ENCODE results near the gene SLC35F1.

Gene SLC35F1

DNA sequence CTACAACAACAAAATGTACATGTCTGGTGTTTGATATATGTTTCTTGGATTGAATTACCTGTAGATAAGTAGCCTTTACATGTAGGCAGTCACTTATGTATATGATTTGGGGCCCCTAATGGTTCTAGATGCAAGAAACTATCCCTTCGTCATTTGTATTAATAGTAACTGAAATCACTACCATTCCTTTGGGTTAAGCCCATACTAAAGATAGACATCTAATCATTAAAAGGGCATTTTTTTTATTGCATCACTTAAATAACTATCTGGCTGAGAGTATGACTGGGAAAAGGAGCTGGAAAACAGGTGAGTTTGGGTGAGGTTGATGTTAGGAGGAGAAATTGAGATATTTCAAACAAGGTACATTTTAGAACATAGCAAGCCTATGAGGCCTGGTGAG is 427.6 kb downstream of the SLC35F1 start:
- TF ChIP-seq CTCF (conservative IDR thresholded peaks at IDR 0.05): no peak
- H3K27ac ChIP-seq: no peak overlapping the region

- no peak for TF ChIP-seq CTCF (conservative IDR thresholded peaks at IDR 0.05)
- no peak overlapping the region for H3K27ac ChIP-seq
Observed at GRCh38 chr6:118335325-118335816, 428.3 kb downstream of the SLC35F1 start.

- no peak overlapping the region for H3K27ac ChIP-seq
- no peak for TF ChIP-seq CTCF (conservative IDR thresholded peaks at IDR 0.05)
Observed at GRCh38 chr6:118344014-118344670, 437.1 kb downstream of the SLC35F1 start.

DNA sequence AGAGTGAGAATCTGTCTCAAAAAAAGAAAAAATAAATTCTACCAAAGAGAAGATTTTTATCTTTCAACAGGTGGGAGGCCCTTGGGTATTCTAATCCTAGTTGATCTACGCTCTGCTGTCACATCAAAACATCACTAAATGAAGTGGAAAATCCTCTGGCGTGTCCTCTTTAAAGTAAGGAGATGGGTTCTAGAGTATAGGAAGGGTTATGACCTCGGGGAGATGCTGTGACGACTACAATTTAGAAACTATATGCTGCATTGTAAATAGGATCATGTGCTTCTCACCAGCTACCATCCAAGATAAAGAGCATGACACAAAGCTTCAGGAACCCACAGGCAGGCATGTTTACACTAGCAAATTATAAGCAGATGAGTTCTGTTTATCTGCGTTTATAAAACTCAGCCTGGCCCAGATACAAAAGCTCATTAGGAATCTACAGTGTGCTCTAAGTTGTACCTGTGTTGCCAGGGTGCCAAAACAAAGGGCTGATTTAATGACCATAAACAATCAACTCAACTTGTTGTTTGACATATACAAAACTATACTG is 443.9 kb downstream of the SLC35F1 start:
- no peak for TF ChIP-seq CTCF (conservative IDR thresholded peaks at IDR 0.05)
- peak overlapping the region; percentile 62 for H3K27ac ChIP-seq

- H3K27ac ChIP-seq: no peak overlapping the region
- TF ChIP-seq CTCF (conservative IDR thresholded peaks at IDR 0.05): no peak
Observed at GRCh38 chr6:118353564-118353963, 446.5 kb downstream of the SLC35F1 start.

DNA sequence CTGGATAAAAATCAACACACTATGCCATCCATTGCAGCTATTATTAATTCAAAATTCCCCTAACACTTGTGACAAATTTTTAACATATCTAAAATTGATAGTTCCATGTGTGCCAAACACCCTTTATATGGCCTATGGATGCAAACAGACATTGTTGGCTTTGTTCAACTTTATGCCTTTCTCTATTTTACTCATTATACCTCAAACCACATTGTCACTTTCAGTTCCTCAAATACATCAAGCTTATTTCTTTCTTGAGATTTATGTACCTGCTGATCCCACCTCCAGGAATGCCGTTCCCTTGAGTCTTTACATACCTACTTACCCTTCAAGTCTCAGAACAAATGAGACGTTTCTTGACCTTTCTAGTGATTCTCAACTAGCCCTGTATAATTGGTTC is 447.6 kb downstream of the SLC35F1 start:
- H3K27ac ChIP-seq: no peak overlapping the region
- no peak for TF ChIP-seq CTCF (conservative IDR thresholded peaks at IDR 0.05)

GRCh38 chr6:118356054-118356453 is 449.0 kb downstream of the SLC35F1 start:
- TF ChIP-seq CTCF (conservative IDR thresholded peaks at IDR 0.05): no peak
- H3K27ac ChIP-seq: no peak overlapping the region
